Liver (tissue), 9 donors: ENCODE measurements around the gene SPAG16. TPM values are rescaled to one million over a fixed set of nuclear protein-coding genes. Genes with fewer than 3 reads are reported as not detected.

Source experiments
- DNase-seq: peaks from one replicate; pipeline ENCODE4 v3.0.0-alpha.2; 2017; ENCODE audit warnings: low spot score
- H3K27ac ChIP-seq, 2 donors: one replicate each; pipeline ENCODE4 v1.7.0; 2013; ENCODE audit warnings: inconsistent platforms in 2 of 2, low read length in 2 of 2, control low read depth in 1 of 2, low read depth in 1 of 2, mild to moderate bottlenecking in 1 of 2
- H3K27me3 ChIP-seq, 4 donors: one replicate each; pipeline versions ENCODE4 v1.6.1 to v1.7.0; 2013; ENCODE audit warnings: low read length in 3 of 4, inconsistent platforms in 1 of 4, mild to moderate bottlenecking in 1 of 4, moderate library complexity in 1 of 4; ENCODE audit not compliant: control insufficient read depth in 4 of 4, insufficient read depth in 4 of 4
- H3K36me3 ChIP-seq, 4 donors: one replicate each; pipeline versions ENCODE4 v1.6.1 to v1.7.0; 2013; ENCODE audit warnings: low read length in 3 of 4, mild to moderate bottlenecking in 3 of 4, low read depth in 1 of 4, moderate library complexity in 1 of 4; ENCODE audit not compliant: control insufficient read depth in 4 of 4, insufficient read depth in 3 of 4
- H3K4me1 ChIP-seq, 4 donors: one replicate each; pipeline versions ENCODE4 v1.6.1 to v1.7.0; 2013; ENCODE audit warnings: low read length in 3 of 4, mild to moderate bottlenecking in 3 of 4, moderate library complexity in 1 of 4; ENCODE audit not compliant: control insufficient read depth in 4 of 4, insufficient read depth in 4 of 4
- H3K4me3 ChIP-seq, 3 donors: one replicate each; pipeline versions ENCODE4 v1.6.1 to v1.7.0; 2013; ENCODE audit warnings: low read length in 3 of 3, control low read depth in 1 of 3, low read depth in 1 of 3, mild to moderate bottlenecking in 1 of 3
- H3K9ac ChIP-seq, 2 donors: one replicate each; pipeline ENCODE4 v1.7.0; 2013; ENCODE audit warnings: low read length in 2 of 2, mild to moderate bottlenecking in 2 of 2, moderate library complexity in 2 of 2, control low read depth in 1 of 2, low read depth in 1 of 2
- H3K9me3 ChIP-seq, 4 donors: one replicate each; pipeline versions ENCODE4 v1.6.1 to v1.7.0; 2013; ENCODE audit warnings: low read length in 3 of 4; ENCODE audit not compliant: control insufficient read depth in 4 of 4
- ATF3 ChIP-seq: IDR thresholded peaks from 2 replicates; pipeline ENCODE4 v1.6.1; 2016; ENCODE audit warnings: antibody characterized with exemption
- EGR1 ChIP-seq, 2 donors: IDR thresholded peaks; 2 replicates each; pipeline ENCODE4 v1.6.1; 2016 to 2018; ENCODE audit warnings: antibody characterized with exemption in 2 of 2, low read depth in 2 of 2
- FOXA1 ChIP-seq: IDR thresholded peaks from 2 replicates; pipeline ENCODE4 v1.6.1; 2016; ENCODE audit warnings: antibody characterized with exemption
- FOXA2 ChIP-seq: IDR thresholded peaks from 2 replicates; pipeline ENCODE4 v1.6.1; 2016; ENCODE audit warnings: antibody characterized with exemption
- GABPA ChIP-seq, 2 donors: IDR thresholded peaks in 1 of 2; conservative IDR thresholded peaks in 1 of 2; 2 replicates each; pipeline ENCODE4 v1.6.1; 2016; ENCODE audit warnings: antibody characterized with exemption in 2 of 2, mild to moderate bottlenecking in 1 of 2, moderate library complexity in 1 of 2
- HNF4A ChIP-seq, 2 donors: conservative IDR thresholded peaks; 2 replicates each; pipeline ENCODE4 v1.6.1; 2016; ENCODE audit warnings: antibody characterized with exemption in 2 of 2, mild to moderate bottlenecking in 2 of 2
- HNF4G ChIP-seq: IDR thresholded peaks from 2 replicates; pipeline ENCODE4 v1.6.1; 2016; ENCODE audit warnings: antibody characterized with exemption
- RAD21 ChIP-seq, 2 donors: IDR thresholded peaks; 2 replicates each; pipeline ENCODE4 v1.6.1; 2016; ENCODE audit warnings: antibody characterized with exemption in 2 of 2, mild to moderate bottlenecking in 2 of 2
- RXRA ChIP-seq, 2 donors: IDR thresholded peaks; 2 replicates each; pipeline ENCODE4 v1.6.1; 2017 to 2018; ENCODE audit warnings: antibody characterized with exemption in 2 of 2, mild to moderate bottlenecking in 1 of 2
- SP1 ChIP-seq: IDR thresholded peaks from 2 replicates; pipeline ENCODE4 v1.6.1; 2018; ENCODE audit warnings: antibody characterized with exemption, mild to moderate bottlenecking
- TAF1 ChIP-seq: conservative IDR thresholded peaks from 2 replicates; pipeline ENCODE4 v1.6.1; 2016; ENCODE audit warnings: antibody characterized with exemption, mild to moderate bottlenecking
- YY1 ChIP-seq: IDR thresholded peaks from 2 replicates; pipeline ENCODE4 v1.6.1; 2016; ENCODE audit warnings: antibody characterized with exemption, mild to moderate bottlenecking
- ZBTB33 ChIP-seq: IDR thresholded peaks from 2 replicates; pipeline ENCODE4 v1.6.1; 2016; ENCODE audit warnings: antibody characterized with exemption
- WGBS: extraction: QIAGEN DNeasy Blood & Tissue Kit; methylation state at CpG from one replicate; pipeline ENCODE4 v1.1.7; 2013; 5-methylcytosine and 5-hydroxymethylcytosine counted together
- polyA plus RNA-seq, 2 donors: library from polyadenylated mRNA; stranded (reverse) in 1 of 2; unstranded in 1 of 2; fragments of 200-250 nt in 1 of 2; fragments of >200 nt in 1 of 2; fragmentation: Nextera tagmentation in 1 of 2; extraction: Ambion mirVana in 1 of 2; gene quantifications; one replicate each; pipeline versions ENCODE4 v1.2.1 to v1.2.3, GENCODE V29; 2013 to 2015
- total RNA-seq, 2 donors: library from RNA; depleted of rRNA; stranded (reverse); fragments of >200 nt; gene quantifications; one replicate each; pipeline ENCODE4 v1.2.3, GENCODE V29; 2014
- TF ChIP-seq, protein P1 (sequence below): fragments of 150-350 bp; IDR thresholded peaks from 2 replicates; pipeline ENCODE4 v1.5.1; 2017; ENCODE audit warnings: improper control_type of control experiment, low read depth, low read length; ENCODE audit not compliant: missing input control
- TF ChIP-seq, protein P2 (sequence below): IDR thresholded peaks from 2 replicates; pipeline ENCODE4 v1.6.1; 2016; ENCODE audit warnings: antibody characterized with exemption, mild to moderate bottlenecking
- TF ChIP-seq, protein P3 (sequence below): IDR thresholded peaks from 2 replicates; pipeline ENCODE4 v1.6.1; 2016; ENCODE audit warnings: antibody characterized with exemption
- donor health status: healthy.
- donor health status: healthy.
- donor health status: healthy.
- donor health status: healthy.
- donor health status: healthy.

SPAG16 gene
- total and polyA plus RNA-seq, 4 donors, result 6.4 to 12.7 (median 11.4) TPM

- 39% methylated on average over 1 of the region's 1 CpG for WGBS
- H3K4me3 ChIP-seq, result no peak overlapping the region
- peaks cover 0 to 3% (median 0%) of the 10 kb centered on the region in 4 donors for H3K27me3 ChIP-seq
- no peak overlapping the region for H3K27ac ChIP-seq
- H3K4me1 ChIP-seq, result no peaks in the 10 kb centered on the region
- no peaks in the 10 kb centered on the region for H3K36me3 ChIP-seq
- TF ChIP-seq YY1 (no peak), RAD21 (IDR thresholded peaks at IDR 0.05) (no peak), FOXA1 (no peak), FOXA2 (no peak), HNF4A (conservative IDR thresholded peaks at IDR 0.05) (no peak), TAF1 (no peak), SP1 (no peak), ZBTB33 (no peak), GABPA (IDR thresholded peaks at IDR 0.05 in 1 of 2, conservative IDR thresholded peaks at IDR 0.05 in 1 of 2) (no peak)
- TF ChIP-seq, protein P1, sequence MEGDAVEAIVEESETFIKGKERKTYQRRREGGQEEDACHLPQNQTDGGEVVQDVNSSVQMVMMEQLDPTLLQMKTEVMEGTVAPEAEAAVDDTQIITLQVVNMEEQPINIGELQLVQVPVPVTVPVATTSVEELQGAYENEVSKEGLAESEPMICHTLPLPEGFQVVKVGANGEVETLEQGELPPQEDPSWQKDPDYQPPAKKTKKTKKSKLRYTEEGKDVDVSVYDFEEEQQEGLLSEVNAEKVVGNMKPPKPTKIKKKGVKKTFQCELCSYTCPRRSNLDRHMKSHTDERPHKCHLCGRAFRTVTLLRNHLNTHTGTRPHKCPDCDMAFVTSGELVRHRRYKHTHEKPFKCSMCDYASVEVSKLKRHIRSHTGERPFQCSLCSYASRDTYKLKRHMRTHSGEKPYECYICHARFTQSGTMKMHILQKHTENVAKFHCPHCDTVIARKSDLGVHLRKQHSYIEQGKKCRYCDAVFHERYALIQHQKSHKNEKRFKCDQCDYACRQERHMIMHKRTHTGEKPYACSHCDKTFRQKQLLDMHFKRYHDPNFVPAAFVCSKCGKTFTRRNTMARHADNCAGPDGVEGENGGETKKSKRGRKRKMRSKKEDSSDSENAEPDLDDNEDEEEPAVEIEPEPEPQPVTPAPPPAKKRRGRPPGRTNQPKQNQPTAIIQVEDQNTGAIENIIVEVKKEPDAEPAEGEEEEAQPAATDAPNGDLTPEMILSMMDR, result no peak
- no peaks in the 10 kb centered on the region for H3K9me3 ChIP-seq
- DNase-seq, result no peak
- no peak overlapping the region for H3K9ac ChIP-seq
Observed at GRCh38 chr2:213723707-213724106, 439.4 kb downstream of the SPAG16 start.

DNA sequence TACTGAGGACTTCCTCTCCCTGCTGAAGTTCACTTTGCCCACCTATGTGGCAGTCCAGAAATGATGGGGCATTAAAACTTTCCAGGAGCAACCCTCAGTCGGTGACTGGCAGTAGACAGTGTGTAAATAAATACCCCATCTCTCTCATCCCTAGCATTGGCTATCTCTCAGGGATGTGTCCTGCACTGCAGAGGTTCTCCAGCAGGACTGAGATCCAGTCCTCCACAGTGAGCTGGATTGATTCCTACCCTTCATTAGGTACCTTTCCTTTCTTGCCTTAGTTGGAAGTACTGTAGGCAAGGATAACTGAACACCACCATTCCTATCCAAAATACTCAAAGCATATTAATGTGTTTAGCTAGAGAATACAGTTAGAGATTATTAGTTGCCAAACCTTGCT is 441.8 kb downstream of the SPAG16 start:
- Histone ChIP-seq H3K4me1 (no peaks in the 10 kb centered on the region), H3K27ac (no peak overlapping the region), H3K36me3 (no peaks in the 10 kb centered on the region), H3K4me3 (no peak overlapping the region), H3K9ac (no peak overlapping the region), H3K9me3 (no peaks in the 10 kb centered on the region), H3K27me3 (peaks cover 0 to 3% (median 0%) of the 10 kb centered on the region in 4 donors)
- no peak for DNase-seq
- 82% methylated on average over 1 of the region's 1 CpG for WGBS
- TF ChIP-seq HNF4G (no peak), GABPA (IDR thresholded peaks at IDR 0.05 in 1 of 2, conservative IDR thresholded peaks at IDR 0.05 in 1 of 2) (no peak), RXRA (IDR thresholded peaks at IDR 0.05) (no peak), EGR1 (IDR thresholded peaks at IDR 0.05; ENCODE audit: low read depth in 2 of 2) (no peak), FOXA1 (no peak), YY1 (no peak), ATF3 (no peak), RAD21 (IDR thresholded peaks at IDR 0.05) (no peak), HNF4A (conservative IDR thresholded peaks at IDR 0.05) (no peak)
- TF ChIP-seq, protein P2, sequence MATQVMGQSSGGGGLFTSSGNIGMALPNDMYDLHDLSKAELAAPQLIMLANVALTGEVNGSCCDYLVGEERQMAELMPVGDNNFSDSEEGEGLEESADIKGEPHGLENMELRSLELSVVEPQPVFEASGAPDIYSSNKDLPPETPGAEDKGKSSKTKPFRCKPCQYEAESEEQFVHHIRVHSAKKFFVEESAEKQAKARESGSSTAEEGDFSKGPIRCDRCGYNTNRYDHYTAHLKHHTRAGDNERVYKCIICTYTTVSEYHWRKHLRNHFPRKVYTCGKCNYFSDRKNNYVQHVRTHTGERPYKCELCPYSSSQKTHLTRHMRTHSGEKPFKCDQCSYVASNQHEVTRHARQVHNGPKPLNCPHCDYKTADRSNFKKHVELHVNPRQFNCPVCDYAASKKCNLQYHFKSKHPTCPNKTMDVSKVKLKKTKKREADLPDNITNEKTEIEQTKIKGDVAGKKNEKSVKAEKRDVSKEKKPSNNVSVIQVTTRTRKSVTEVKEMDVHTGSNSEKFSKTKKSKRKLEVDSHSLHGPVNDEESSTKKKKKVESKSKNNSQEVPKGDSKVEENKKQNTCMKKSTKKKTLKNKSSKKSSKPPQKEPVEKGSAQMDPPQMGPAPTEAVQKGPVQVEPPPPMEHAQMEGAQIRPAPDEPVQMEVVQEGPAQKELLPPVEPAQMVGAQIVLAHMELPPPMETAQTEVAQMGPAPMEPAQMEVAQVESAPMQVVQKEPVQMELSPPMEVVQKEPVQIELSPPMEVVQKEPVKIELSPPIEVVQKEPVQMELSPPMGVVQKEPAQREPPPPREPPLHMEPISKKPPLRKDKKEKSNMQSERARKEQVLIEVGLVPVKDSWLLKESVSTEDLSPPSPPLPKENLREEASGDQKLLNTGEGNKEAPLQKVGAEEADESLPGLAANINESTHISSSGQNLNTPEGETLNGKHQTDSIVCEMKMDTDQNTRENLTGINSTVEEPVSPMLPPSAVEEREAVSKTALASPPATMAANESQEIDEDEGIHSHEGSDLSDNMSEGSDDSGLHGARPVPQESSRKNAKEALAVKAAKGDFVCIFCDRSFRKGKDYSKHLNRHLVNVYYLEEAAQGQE, result no peak
- TF ChIP-seq, protein P3, sequence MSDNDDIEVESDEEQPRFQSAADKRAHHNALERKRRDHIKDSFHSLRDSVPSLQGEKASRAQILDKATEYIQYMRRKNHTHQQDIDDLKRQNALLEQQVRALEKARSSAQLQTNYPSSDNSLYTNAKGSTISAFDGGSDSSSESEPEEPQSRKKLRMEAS, result no peak
